Suppressor macrophage (primary cell): ENCODE results near the gene FUCA1.
"Not testable (repeated sequence)": the region's sequence is repeated elsewhere in the genome, so short reads cannot be mapped to it uniquely, and the experiment has no call there.

Source experiments
- DNase-seq, 4 experiments: peaks; one replicate each; pipeline ENCODE4 v3.0.0-alpha.2; 2020 to 2022
- total RNA-seq, 17 experiments: gene quantifications; one replicate each; lab custom pipeline; 2026; ENCODE audit warnings: mixed read lengths in 6 of 17, inconsistent platforms in 3 of 17; lab: John Stamatoyannopoulos, UW

FUCA1 gene
- 501 to 3,774 (median 1,777) reads per million in 17 experiments for total RNA-seq

DNA sequence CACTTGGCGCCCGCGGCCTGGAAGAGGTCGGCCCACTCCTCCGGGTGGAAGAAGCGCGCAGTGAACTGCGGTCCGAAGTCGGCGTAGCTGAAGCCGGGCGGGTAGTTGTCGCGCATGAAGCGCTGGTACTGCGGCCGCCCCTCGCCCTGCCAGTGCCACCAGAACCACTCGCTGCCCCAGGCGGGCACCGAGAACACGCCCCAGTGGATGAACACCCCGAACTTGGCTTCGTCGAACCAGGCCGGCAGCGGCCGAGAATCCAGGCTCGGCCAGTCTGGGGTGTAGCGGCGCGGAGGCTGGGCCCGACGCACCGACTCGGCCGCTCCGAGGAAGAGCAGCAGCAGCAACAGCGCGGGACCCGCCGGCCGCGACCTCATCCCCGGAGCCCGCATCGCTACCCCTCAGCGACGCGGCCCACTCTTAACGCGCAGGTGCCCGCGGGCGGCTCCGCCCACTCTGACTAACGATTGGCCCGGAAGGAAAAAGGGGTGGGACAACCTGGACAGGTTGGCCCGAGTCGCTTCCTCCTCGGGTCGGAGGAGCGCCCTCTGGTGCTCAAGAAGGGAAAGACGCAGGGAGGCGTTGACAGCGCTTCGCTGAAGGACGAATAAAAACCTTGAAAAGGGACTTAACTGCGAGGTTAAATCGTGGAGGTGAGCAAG is at the start of gene FUCA1:
Gene FUCA1, minus strand, starts transcription at position 396 of the 662 bp plus-strand sequence. Its CDS starts 4 bp downstream, at position 392.
- DNase-seq, result peak; percentile 93 to 97 (median 95)

GRCh38 chr1:23916209-23917131 is 48.4 kb upstream of the FUCA1 start:
- DNase-seq, result peak; percentile 83 to 93 (median 90)

DNA sequence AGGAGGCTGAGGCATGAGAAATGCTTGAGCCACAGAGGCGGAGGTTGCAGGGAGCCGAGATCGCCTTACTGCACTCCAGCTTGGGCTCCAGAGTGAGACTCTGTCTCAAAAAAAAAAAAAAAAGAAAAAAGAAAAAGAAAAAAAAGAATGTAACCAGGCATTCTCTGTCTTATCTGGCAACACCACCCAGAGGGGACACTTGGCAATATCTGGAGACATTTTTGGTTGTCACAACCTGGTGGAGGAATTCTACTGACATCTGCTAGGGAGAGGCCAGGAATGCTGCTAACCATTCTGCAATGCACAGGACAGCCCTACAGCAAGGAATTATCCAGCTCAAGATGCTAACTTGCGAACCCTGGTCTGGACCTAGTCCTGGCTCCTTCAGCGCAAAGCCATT is 47.4 kb upstream of the FUCA1 start:
- DNase-seq, result no peak

DNA sequence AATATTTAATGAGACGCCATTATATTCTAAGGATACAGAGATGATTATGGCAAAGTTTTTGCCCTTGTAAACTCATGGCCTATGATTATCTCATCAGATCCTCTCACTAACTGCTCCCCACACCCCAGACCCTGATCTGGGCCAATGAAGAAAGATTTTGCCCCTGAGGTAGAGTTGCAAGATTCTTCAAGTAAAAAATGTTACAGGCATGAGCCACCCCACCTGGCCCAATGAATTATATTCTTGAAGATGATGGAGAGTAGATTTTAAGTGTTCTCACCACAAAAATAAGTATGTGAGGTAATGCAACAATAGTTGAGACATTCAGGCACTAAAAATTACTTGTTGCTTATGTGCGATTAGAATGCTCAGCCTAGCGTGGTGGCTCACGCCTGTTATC is 46.8 kb upstream of the FUCA1 start:
- DNase-seq, result no peak

GRCh38 chr1:23913212-23913880 is 45.3 kb upstream of the FUCA1 start, which contains the start of gene CNR2:
Gene CNR2, minus strand, starts transcription at chr1:23913362. Its CDS starts 37,745 bp downstream, at chr1:23875617.
- DNase-seq, result peak in 1 of 4 experiments; percentile 26

GRCh38 chr1:23911921-23912320 is 43.8 kb upstream of the FUCA1 start:
- DNase-seq, result peak in 3 of 4 experiments; percentile 62 to 66 (median 64)

- peak; percentile 45 to 71 (median 70) for DNase-seq
Measured at GRCh38 chr1:23910553-23911246, 42.6 kb upstream of the FUCA1 start.

DNA sequence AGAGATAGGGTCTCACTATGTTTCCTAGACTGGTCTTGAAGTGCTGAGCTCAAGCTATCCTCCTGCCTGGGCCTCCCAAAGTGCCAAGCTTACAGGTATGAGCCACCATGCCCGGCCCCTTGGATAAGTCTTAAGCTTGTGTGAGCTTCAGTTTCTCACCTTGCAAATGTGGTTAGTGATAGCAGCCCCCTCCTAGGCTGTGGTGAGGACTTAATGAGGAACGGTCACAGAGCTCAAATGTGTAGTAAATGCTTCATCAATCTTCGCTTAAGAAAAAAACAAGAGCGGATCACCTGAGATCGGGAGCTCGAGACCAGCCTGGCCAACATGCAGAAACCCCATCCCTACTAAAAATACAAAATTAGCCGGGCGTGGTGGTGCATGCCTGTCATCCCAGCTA is 42.1 kb upstream of the FUCA1 start:
- no peak for DNase-seq

GRCh38 chr1:23909412-23909811 is 41.3 kb upstream of the FUCA1 start:
- DNase-seq, result peak in 2 of 4 experiments; percentile 55 to 60

DNA sequence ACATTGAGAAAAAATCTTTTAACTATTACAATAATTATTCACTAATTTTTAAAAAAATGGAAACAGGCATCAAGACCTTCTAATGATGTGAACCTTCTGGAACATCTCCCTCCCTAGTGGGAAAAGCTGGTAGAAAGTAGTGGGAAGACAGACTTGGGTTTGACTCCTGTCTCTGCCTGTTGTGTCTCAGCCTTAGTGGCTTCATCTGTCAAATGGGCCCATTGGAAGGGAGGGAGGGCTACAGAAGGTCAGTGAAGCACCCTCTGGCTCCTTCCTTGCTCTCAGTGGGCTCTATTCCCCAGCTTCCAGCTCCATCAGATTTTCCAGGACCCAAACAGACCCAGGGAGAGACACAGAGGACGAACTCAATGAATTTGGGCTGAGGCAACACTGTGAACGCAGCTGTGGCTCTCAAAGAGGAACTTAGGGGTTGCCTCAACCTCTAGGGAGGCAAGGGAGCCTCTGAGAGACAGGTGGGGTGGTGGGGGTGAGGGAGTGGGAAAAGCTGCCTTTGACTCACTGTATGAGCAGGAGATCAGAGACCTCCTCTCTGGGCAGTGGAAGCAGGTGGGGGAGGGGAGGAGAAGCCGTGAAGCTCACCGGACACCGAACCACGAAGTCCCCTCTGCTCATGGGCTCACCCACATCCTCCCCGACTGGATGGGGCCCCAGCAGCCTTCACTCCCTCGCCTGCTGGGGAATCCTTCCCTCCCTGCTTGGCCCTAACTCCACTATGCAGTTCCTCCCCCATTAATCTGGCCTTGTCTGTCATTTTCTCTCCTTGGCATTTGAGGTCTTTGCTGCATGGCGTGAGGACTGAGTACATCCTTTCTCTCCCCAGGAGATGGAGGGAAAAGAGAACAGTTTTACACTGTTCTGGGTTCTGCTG is 40.6 kb upstream of the FUCA1 start:
- peak; percentile 76 to 86 (median 84) for DNase-seq

GRCh38 chr1:23906731-23907130 is 38.6 kb upstream of the FUCA1 start:
- no peak for DNase-seq

DNA sequence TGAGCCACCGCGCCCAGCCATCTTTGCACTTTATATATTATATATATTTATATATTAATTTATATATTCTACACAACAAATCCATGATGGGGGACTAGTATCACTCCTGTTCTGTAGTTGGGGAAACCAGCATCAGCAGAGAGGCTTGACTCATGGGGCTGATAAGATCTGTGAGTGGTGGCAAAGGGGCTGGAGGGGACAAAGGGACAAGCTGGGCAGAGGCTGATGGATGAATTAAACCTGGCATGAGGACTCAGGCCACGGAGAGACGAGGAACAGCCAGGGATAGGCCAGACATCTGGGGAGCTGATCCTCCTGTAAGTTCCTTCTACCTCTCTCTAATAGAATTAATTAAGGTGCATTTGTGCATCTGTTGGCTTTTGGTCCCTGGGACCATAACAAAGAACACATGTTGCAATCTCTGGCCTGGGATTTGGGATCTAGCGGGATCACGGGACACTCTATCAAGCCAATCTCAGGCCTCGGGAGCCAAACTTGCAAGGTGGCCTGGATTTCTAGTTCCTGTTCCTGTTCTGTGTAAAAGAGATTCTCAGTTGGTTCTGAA is 37.5 kb upstream of the FUCA1 start:
- DNase-seq, result no peak

- no peak for DNase-seq
Measured at GRCh38 chr1:23904748-23905357, 36.8 kb upstream of the FUCA1 start.

GRCh38 chr1:23903754-23904153 is 35.7 kb upstream of the FUCA1 start:
- DNase-seq, result no peak

DNA sequence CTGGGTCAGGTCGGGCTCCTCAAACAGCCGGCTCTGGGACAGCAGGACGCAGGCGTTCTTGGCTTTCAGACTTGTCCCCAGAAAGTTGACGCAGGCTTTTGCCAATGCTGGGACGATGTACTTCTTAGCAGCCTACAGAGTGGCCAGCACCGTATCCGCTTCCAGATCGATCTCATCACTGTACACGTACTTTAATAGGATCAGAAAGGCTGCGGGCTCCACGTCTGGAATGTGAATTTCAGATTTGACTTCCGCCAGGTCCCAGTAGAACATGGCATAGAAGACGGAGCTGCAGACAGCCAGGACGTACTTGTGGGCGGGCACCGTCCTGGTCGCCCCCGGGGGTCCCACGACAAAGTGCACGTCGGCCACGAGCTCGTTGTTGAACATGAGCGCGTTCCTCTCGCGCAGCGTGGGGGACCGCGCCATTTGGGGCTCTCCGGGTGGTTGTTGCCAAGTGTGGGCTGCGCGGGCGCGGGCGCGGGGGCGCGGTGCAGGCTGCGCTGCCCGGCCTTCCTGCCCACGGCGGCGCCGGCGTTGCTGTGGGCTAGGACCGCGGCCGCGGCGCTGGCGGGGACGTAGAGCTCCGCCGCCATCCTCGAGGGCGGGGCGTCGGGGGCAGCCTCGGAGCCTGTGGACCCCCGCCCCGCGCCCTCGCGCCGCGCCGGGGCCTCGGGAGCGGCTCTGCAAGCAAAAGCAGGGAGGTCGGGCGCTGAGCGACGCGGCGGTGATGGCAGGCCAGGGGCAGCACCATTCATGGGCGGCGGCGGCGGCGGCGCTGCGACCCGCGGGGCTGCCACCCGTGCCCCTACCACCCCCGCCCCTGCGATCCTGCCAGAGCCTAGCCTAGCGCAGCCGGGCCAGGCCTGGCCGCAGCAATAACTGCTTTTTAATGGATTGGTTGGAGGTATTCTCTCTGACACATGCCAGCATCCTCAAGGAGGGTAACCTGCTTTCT is 34.5 kb upstream of the FUCA1 start:
- peak in 2 of 4 experiments; percentile 41 to 57 for DNase-seq

- not testable (repeated sequence) for DNase-seq
Measured at GRCh38 chr1:23900017-23900416, 31.9 kb upstream of the FUCA1 start.

DNA sequence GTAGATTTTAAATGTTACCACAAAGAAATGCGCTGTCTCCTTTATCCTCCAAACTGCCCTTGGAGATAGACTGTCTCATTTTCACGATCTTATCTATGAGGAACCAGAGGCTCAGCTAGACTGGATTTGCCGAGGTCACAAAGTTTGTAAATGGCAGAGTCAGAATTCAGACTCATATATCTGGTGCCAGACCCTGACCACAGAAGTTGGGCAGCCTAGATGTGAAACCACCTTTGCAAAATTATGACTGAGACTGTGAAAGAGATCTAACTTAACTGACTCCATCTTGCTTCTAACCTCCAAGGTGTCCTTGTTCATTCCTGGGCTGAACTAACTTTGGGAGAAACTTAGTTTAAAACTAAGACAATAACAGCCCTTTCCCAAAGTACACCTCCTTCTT is 31.0 kb upstream of the FUCA1 start:
- peak; percentile 49 to 76 (median 63) for DNase-seq

DNA sequence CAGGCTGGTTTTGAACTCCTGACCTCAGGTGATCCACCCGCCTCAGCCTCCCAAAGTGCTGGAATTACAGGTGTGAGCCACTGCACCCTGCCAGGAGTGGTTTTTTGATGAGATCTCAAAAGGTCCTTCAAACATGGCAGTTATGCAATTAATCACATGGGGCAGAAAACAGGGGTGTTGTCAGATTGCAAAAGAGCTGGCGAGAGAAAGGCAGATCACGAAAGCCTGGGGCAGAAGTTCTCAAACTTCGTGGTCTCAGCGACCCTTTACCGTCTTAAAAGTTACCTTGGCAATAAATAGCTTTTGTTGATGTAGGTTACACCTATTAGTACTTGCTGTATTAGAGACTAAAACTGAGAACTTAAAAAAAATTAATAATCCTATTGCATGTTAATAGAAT is 29.0 kb upstream of the FUCA1 start:
- DNase-seq, result peak; percentile 70 to 89 (median 80)

GRCh38 chr1:23896491-23896890 is 28.4 kb upstream of the FUCA1 start:
- DNase-seq, result peak in 2 of 4 experiments; percentile 32 to 36
